Gastroesophageal sphincter (tissue), 4 donors: ENCODE results near the gene CXorf66. TPM values are rescaled to one million over a fixed set of nuclear protein-coding genes. Genes with fewer than 3 reads are reported as not detected.
"Not testable (repeated sequence)": the region's sequence is repeated elsewhere in the genome, so short reads cannot be mapped to it uniquely, and the experiment has no call there.

Experiments used
- ATAC-seq: fragments of 150-250 bp; one replicate; pipeline ENCODE4 v1.9.1; 2016; ENCODE audit warnings: mild to moderate bottlenecking, moderate library complexity
- H3K27ac ChIP-seq, 4 donors: fragments of 200-600 bp; sonication (generic) in 3 of 4; 1 replicate in 3 of 4; 2 replicates in 1 of 4; pipeline ENCODE4 v1.5.1; 2016 to 2019
- H3K27me3 ChIP-seq: fragments of 200-600 bp; sonication (generic); one replicate; pipeline ENCODE4 v1.5.1; 2019
- H3K36me3 ChIP-seq, 2 donors: fragments of 200-600 bp; sonication (generic); one replicate each; pipeline ENCODE4 v1.5.1; 2019; ENCODE audit warnings: control low read depth in 1 of 2
- H3K4me1 ChIP-seq, 3 donors: fragments of 200-600 bp; sonication (generic); 1 replicate in 2 of 3; 2 replicates in 1 of 3; pipeline ENCODE4 v1.5.1; 2016 to 2019; ENCODE audit warnings: control low read depth in 2 of 3
- H3K4me3 ChIP-seq, 2 donors: fragments of 200-600 bp; sonication (generic); one replicate each; pipeline ENCODE4 v1.5.1; 2019; ENCODE audit warnings: mild to moderate bottlenecking in 1 of 2, moderate library complexity in 1 of 2
- H3K9me3 ChIP-seq, 3 donors: fragments of 200-600 bp; sonication (generic); one replicate each; pipeline ENCODE4 v1.5.1; 2017 to 2019; ENCODE audit warnings: control low read depth in 2 of 3
- CTCF ChIP-seq, 4 experiments: fragments of 200-600 bp in 2 of 4; fragments of 450-650 bp in 2 of 4; sonication (generic) in 1 of 4; IDR thresholded peaks; one replicate each; pipeline ENCODE4 v1.5.1; 2017 to 2019; ENCODE audit warnings: antibody characterized with exemption in 4 of 4, mild to moderate bottlenecking in 2 of 4, moderate library complexity in 2 of 4
- EP300 ChIP-seq: sonication (generic); formaldehyde crosslinking; IDR thresholded peaks from one replicate; pipeline ENCODE4 v1.6.1; 2017; ENCODE audit warnings: antibody characterized with exemption, mild to moderate bottlenecking
- POLR2A ChIP-seq, 2 donors: fragments of 450-650 bp; IDR thresholded peaks; one replicate each; pipeline ENCODE4 v1.6.1; 2017; ENCODE audit warnings: antibody characterized with exemption in 2 of 2, mild to moderate bottlenecking in 2 of 2, moderate library complexity in 1 of 2
- POLR2AphosphoS5 ChIP-seq: sonication (generic); formaldehyde crosslinking; IDR thresholded peaks from one replicate; pipeline ENCODE4 v1.6.1; 2017; ENCODE audit warnings: antibody characterized with exemption
- WGBS, 2 donors: methylation state at CpG; one replicate each; pipeline ENCODE4 v1.1.5; 2018; ENCODE audit warnings: low coverage in 1 of 2; 5-methylcytosine and 5-hydroxymethylcytosine counted together
- total RNA-seq, 4 donors: library from RNA; depleted of rRNA; stranded (reverse); fragments of >200 nt; gene quantifications; one replicate each; pipeline ENCODE4 v1.1.0, GENCODE V29; 2016

The CXorf66 gene
- total RNA-seq, 4 donors from 2014 or later, result not detected

GRCh38 chrX:139972113-139972512 lies 6.8 kb upstream of the CXorf66 start:
- no peaks in the 10 kb centered on the region for H3K9me3 ChIP-seq
- no peaks in the 10 kb centered on the region for H3K4me1 ChIP-seq
- H3K27me3 ChIP-seq, result no peaks in the 10 kb centered on the region
- no peak overlapping the region for H3K4me3 ChIP-seq
- no peak for TF ChIP-seq CTCF (IDR thresholded peaks at IDR 0.05)
- no peak for TF ChIP-seq POLR2AphosphoS5
- ATAC-seq, result no peak
- 40 to 47% methylated on average over 5 of the region's 5 CpGs for WGBS, 2 donors
- H3K36me3 ChIP-seq, result no peaks in the 10 kb centered on the region
- no peak overlapping the region for H3K27ac ChIP-seq

GRCh38 chrX:139971394-139971749 lies 6.1 kb upstream of the CXorf66 start:
- WGBS, 2 donors, result 28 to 47% methylated on average over 2 to 4 of the region's 10 CpGs
- H3K9me3 ChIP-seq, result no peaks in the 10 kb centered on the region
- H3K27ac ChIP-seq, result no peak overlapping the region
- H3K4me1 ChIP-seq, result no peaks in the 10 kb centered on the region
- ATAC-seq, result no peak
- H3K36me3 ChIP-seq, result no peaks in the 10 kb centered on the region
- no peaks in the 10 kb centered on the region for H3K27me3 ChIP-seq
- no peak overlapping the region for H3K4me3 ChIP-seq
- TF ChIP-seq CTCF (IDR thresholded peaks at IDR 0.05), result no peak
- no peak for TF ChIP-seq POLR2AphosphoS5
- TF ChIP-seq EP300, result no peak
- no peak for TF ChIP-seq POLR2A (IDR thresholded peaks at IDR 0.05)

- H3K36me3 ChIP-seq, result no peaks in the 10 kb centered on the region
- no peak for TF ChIP-seq EP300
- no peak for TF ChIP-seq CTCF (IDR thresholded peaks at IDR 0.05)
- no peak for TF ChIP-seq POLR2A (IDR thresholded peaks at IDR 0.05)
- no peak for TF ChIP-seq POLR2AphosphoS5
- H3K4me1 ChIP-seq, result no peaks in the 10 kb centered on the region
- H3K4me3 ChIP-seq, result no peak overlapping the region
- H3K27ac ChIP-seq, result no peak overlapping the region
- WGBS, 2 donors, result no CpG with 5 or more reads among the region's 2 CpGs
- H3K9me3 ChIP-seq, result no peaks in the 10 kb centered on the region
- ATAC-seq, result no peak
- H3K27me3 ChIP-seq, result no peaks in the 10 kb centered on the region
Measured at GRCh38 chrX:139969286-139969685, 4.0 kb upstream of the CXorf66 start.

GRCh38 chrX:139967750-139968149 lies 2.4 kb upstream of the CXorf66 start:
- H3K9me3 ChIP-seq, result no peaks in the 10 kb centered on the region
- no peaks in the 10 kb centered on the region for H3K4me1 ChIP-seq
- no peaks in the 10 kb centered on the region for H3K36me3 ChIP-seq
- no peak overlapping the region for H3K4me3 ChIP-seq
- no peak overlapping the region for H3K27ac ChIP-seq
- WGBS, 2 donors, result 63 to 74% methylated on average over 3 of the region's 3 CpGs
- no peak for ATAC-seq
- H3K27me3 ChIP-seq, result no peaks in the 10 kb centered on the region
- TF ChIP-seq EP300 (no peak), POLR2A (IDR thresholded peaks at IDR 0.05) (no peak), CTCF (IDR thresholded peaks at IDR 0.05) (no peak), POLR2AphosphoS5 (no peak)

GRCh38 chrX:139967300-139967699 lies 2.0 kb upstream of the CXorf66 start:
- Histone ChIP-seq H3K9me3 (no peaks in the 10 kb centered on the region), H3K27me3 (no peaks in the 10 kb centered on the region), H3K4me3 (no peak overlapping the region), H3K27ac (no peak overlapping the region), H3K36me3 (no peaks in the 10 kb centered on the region), H3K4me1 (no peaks in the 10 kb centered on the region)
- 40 to 44% methylated on average over 1 to 4 of the region's 4 CpGs for WGBS, 2 donors
- TF ChIP-seq POLR2AphosphoS5 (no peak), EP300 (no peak), CTCF (IDR thresholded peaks at IDR 0.05) (peak in 1 of 4 experiments; percentile 9)
- no peak for ATAC-seq

- WGBS, 2 donors, result 38 to 69% methylated on average over 2 to 3 of the region's 3 CpGs
- not testable (repeated sequence) for H3K36me3 ChIP-seq, ATAC-seq
Measured at GRCh38 chrX:139966159-139966558, 838 bp upstream of the CXorf66 start.

GRCh38 chrX:139961091-139961490 lies 4.2 kb downstream of the CXorf66 start:
- H3K4me1 ChIP-seq, H3K36me3 ChIP-seq, H3K4me3 ChIP-seq, H3K27me3 ChIP-seq, H3K9me3 ChIP-seq, ATAC-seq, H3K27ac ChIP-seq: not testable (repeated sequence)
- 33 to 51% methylated on average over 1 to 2 of the region's 2 CpGs for WGBS, 2 donors

More at GRCh38 chrX:139966159-139966558, 838 bp upstream of the CXorf66 start:
- not testable (repeated sequence) for H3K27me3 ChIP-seq, H3K9me3 ChIP-seq, H3K4me1 ChIP-seq, H3K27ac ChIP-seq, H3K4me3 ChIP-seq
